GM21390 (cell line): ENCODE results near the gene RNH1.
A peak's percentile ranks its signal among the peaks of the same experiment; 100 is the strongest.

Experiments
- ATAC-seq: cut with Tn5 transposase; IDR thresholded peaks from one replicate; pipeline ENCODE4 v1.9.1; 2021; ENCODE audit not compliant: unreplicated experiment

Gene RNH1

GRCh38 chr11:537622-538430 is 30.8 kb upstream of the RNH1 start:
- no peak for ATAC-seq

- ATAC-seq: peak; percentile 44
Observed at GRCh38 chr11:536841-537621, 30.0 kb upstream of the RNH1 start, which contains the start of gene LRRC56. TSS of gene LRRC56 (plus strand) at chr11:537527. CDS start at chr11:540685, 3,158 bp downstream.

GRCh38 chr11:535519-536454 is 28.7 kb upstream of the RNH1 start, which contains the start of gene HRAS:
TSS of gene HRAS (minus strand) at chr11:535576.
- ATAC-seq: peak; percentile 63

- ATAC-seq: peak; percentile 12
Observed at GRCh38 chr11:535210-535518, 28.1 kb upstream of the RNH1 start.

- ATAC-seq: no peak
Observed at GRCh38 chr11:534396-535209, 27.6 kb upstream of the RNH1 start.

GRCh38 chr11:533586-534395 is 26.7 kb upstream of the RNH1 start:
- no peak for ATAC-seq

- no peak for ATAC-seq
Observed at GRCh38 chr11:532986-533585, 26.0 kb upstream of the RNH1 start.

- ATAC-seq: no peak
Observed at GRCh38 chr11:532527-532985, 25.5 kb upstream of the RNH1 start.

GRCh38 chr11:531919-532526 is 25.0 kb upstream of the RNH1 start:
- no peak for ATAC-seq

GRCh38 chr11:530960-531831 is 24.2 kb upstream of the RNH1 start:
- ATAC-seq: no peak

GRCh38 chr11:529728-530411 is 22.8 kb upstream of the RNH1 start:
- ATAC-seq: no peak

- ATAC-seq: no peak
Observed at GRCh38 chr11:528815-529727, 22.0 kb upstream of the RNH1 start.

- ATAC-seq: no peak
Observed at GRCh38 chr11:528166-528814, 21.2 kb upstream of the RNH1 start.

GRCh38 chr11:526192-526591 is 19.1 kb upstream of the RNH1 start:
- no peak for ATAC-seq

GRCh38 chr11:521177-521688 is 14.2 kb upstream of the RNH1 start:
- no peak for ATAC-seq
